ENCODE measurements around the gene ACMSD.
"Not testable (repeated sequence)": the region's sequence is repeated elsewhere in the genome, so short reads cannot be mapped to it uniquely, and the experiment has no call there.

ACMSD gene

DNA sequence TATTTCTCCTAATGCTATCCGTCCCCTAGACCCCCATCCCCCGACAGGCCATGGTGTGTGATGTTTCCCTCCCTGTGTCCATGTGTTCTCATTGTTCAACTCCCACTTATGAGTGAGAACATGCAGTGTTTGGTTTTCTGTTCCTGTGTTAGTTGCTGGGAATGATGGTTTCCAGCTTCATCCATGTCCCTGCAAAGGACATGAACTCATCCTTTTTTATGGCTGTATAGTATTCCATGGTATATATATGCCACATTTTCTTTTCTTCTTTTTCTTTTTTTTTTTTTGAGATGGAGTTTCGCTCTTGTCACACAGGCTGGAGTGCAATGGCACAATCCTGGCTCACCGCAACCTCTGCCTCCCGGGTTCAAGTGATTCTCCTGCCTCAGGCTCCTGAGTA is 9.2 kb downstream of the ACMSD start:
- not testable (repeated sequence) for DNase-seq (ENCODE audit: low read depth in 2 of 2, low spot score in 1 of 2)

DNA sequence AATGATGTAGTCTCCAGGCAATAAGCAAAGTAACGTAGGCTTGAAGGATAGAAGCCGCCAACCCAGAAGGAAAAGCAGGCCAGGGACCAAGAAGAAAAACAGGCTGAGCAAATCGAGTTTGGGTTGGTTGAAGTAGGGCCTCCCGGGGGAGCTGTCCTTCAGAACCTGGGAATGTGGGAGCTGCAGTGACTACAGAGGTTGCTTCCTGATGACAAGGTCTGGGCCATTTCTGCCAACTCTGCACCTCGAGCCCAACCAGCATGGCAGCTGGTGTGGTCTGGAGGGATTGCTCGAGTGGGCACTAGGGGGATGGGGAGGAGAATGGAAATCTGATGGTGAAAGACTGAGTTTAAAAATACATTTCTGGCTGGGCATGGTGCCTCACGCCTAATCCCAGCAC is 14.1 kb downstream of the ACMSD start:
- DNase-seq (ENCODE audit: low read depth in 2 of 2, low spot score in 1 of 2): no peak

DNA sequence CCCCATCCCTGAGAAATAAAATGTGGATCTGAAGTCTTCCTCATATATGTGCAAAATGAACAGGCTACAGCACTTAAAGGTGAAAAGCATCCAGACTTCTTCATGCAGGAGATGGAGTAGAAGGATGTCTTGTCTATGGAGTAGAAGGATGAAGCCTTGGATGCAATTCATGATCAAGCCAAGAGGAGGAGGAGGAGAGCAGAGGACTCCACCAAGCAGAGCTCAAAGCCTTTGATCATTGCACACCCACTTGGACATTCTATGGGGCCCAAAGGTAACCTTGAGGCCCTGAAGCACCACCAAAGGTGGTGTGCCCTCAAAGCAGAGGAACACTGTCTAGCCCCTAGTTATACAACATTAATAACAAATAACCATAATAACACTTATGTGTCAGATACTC is 17.3 kb downstream of the ACMSD start:
- DNase-seq (ENCODE audit: low read depth in 2 of 2, low spot score in 1 of 2): no peak

DNA sequence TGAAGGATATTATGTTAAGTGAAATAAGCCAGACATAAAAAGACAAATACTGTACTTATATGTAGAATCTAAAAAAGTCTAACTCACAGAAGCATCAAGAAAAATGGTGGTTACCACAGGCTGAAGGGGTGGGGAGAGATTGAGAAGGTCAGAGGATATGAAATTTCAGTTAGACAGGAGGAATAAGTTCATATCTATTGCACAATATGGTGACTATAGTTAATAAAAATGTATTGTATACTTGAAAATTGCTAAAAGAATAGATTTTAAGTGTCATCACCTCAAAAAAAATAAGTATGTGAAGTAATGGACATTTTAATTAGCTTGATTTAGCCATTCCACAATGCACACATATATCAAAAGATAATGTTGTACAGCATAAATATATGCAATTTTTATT is 19.8 kb downstream of the ACMSD start:
- no peak for DNase-seq (ENCODE audit: low read depth in 2 of 2, low spot score in 1 of 2)

DNA sequence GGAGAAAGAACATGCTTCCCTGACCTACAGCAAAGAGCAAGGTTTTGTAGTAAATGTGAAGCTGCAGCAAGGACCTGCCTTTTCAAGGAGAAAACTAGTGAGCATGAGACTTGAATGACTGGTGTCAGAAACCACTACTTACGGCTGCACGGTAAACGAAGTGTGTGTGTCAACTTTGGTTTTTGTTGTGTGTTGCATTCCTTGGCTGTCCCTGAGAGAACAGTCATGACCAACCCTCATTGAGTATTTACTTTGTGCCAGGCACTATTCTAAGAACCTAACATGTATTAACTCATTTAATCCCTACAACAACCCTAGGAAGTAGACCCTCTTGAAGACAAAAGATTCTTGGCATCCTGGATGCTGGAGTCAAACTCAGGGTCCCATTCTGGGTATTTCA is 22.8 kb downstream of the ACMSD start:
- DNase-seq (ENCODE audit: low read depth in 2 of 2, low spot score in 1 of 2): no peak

DNA sequence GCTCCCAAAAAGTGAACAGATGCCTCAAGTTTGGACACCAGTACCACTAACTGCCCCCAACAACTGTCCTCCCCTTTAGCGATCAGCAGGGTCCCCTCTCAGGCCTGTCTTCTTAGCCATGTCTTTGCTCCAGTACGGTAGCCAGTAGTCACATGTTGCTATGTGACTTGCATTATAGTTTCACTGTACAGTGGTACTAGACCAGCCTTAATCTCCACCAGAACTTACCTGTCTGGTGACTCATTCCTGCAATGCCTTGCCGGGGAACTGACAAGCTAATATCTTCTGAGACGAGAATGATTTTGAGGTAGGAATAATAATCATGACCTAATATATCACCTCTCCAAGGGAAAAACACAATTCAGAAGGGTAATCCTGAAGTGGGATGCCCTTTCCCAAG is 23.7 kb downstream of the ACMSD start:
- no peak for DNase-seq (ENCODE audit: low read depth in 2 of 2, low spot score in 1 of 2)

DNA sequence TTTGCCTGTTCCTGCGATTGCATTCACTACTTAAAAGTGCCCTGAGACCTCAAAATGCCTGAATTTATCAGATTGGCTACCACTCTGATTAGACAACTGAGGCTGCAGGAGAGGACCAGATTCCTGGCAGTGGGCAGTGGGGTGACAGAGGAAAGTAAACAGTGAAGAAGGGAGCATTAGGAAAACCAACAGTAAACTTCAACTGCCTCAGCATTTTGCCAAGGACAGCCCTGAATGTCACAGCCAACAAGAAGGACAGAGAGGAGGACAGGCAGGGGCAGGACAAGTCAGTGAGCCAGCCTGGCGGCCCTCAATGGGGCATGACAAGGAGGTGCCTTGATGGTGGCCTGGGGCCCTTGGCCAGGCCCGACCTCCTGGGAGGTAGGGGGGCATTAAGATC is 24.3 kb downstream of the ACMSD start:
- no peak for DNase-seq (ENCODE audit: low read depth in 2 of 2, low spot score in 1 of 2)

DNA sequence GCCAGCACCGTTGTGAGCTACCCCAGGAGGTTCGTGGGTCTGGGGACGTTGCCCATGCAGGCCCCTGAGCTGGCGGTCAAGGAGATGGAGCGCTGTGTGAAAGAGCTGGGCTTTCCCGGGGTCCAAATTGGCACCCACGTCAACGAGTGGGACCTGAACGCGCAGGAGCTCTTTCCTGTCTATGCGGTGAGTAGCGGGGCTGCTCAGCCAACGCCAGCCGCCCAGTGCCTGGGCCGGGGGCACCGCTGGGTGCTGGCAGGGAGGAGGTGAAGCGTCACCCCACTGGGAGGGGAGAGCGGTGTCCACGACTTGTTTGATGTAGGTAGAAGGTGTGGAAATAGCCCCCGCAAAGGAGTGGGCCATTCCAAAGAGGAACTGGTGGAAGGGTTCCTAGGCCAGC is 25.0 kb downstream of the ACMSD start:
- DNase-seq (ENCODE audit: low read depth in 2 of 2, low spot score in 1 of 2): no peak

DNA sequence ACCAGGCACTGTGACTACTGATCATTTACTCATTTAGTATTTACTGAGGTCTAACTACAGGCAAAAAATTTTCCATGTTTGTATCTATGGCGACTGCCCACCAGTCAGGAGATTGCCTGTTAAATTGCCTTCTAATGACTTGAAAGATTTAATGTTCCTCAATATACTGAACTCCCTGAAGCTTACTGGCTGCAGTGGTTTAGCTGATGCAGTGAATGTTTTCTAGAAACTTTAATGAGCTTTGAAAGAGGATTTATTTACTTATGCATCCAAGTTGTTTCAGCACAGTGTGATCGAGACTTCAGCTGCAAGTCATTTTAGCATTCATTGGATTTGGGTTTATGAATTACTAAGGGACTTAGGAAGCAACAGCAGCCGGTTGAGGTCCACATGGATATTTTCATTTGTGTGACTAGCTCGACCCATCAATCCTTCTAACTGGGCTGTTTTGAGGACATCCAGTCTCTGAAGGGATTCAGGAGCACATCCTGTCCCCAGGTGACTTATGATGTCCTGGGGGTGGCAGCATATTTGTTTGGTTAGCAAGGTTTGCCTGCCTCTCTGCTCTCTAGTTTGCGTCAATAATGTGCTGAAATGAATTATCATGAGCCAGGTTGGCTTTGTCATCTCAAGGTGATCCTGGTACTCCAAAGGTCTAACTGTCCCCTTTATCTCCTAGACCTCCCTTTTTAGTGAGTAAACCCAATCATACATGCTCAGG is 26.8 kb downstream of the ACMSD start:
- DNase-seq (ENCODE audit: low read depth in 2 of 2, low spot score in 1 of 2): no peak

DNA sequence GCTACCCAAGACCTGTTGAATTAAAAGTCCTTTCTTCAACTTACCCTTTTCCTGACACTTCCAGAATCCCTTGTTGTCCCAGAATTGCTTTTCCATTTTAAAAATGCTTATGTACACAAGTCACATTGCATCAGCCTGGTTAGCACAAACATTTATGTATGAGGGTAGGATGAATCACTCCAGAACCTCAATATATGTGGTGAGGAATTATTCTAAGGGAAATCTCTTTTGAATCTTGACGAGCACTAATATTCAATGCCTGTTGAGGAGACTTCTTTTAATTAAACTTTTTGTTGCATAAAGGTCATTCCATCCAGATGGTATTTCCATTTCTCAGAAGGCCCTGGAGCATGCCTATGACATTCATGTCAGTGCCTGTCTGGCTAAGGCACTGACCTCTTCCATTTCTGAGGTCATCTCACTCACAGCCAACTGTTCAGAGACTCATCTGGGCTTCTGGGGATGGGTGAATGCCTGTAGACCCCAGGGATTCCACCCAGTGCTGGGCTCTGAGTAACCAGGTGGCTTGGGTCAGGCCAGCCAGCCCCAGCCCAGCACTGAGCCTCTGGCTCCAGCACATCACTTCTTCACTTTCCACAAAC is 28.2 kb downstream of the ACMSD start:
- DNase-seq (ENCODE audit: low read depth in 2 of 2, low spot score in 1 of 2): no peak

DNA sequence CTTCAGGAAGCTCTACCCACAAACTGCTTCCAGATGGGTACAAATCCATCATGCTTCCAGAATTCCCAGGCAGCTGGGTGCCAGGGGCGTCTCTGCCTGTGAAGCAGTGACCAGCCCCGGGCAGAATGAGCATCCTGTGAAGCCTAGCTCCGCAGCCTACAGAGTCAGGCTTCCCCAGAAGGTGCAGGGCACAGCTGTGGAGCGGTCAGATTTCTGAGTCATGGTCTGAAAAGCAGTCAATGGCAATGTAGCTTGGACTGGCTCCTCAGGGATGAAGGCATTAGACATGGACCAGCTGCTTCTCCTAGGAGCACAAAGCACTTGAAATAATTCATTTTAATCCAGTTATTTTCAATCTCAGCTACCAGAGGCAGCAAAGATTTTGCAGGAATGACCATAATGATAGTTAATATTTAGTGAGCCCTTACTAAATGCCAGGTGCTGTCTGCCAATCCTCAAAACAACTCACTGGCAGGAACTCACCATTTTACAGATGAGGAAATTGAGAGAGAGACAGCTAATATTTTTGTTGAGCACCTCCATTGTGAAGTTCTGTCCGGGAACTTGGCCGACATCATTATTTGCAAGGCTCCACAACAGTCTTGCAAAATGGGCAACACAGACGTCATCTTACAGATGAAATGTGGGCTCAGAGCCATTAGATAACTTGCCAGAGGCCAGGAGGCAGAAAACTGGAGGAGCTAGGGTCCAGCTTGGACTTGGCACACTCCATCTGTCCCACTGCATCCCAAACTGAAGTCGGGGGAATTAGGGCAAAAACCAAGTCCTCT is 31.7 kb downstream of the ACMSD start:
- DNase-seq (ENCODE audit: low read depth in 2 of 2, low spot score in 1 of 2): no peak

DNA sequence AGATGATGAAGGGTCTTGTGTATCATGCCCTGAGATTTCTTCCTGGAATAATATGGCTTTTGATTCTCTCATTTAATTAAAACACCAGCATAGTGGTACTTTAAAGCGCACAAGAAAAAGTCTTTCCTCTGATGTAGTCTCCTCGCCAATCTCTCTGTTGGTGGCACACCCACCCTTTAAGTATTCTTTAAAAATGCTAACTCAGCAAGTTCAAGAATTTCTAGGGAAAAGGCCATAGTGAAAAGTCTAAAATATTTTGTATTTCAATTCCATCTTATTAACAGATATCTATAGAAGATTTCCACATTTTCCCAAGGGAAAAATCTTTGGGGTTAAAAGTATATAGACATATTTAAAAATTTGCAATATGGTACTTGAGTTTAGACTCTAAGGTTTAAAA is 34.7 kb downstream of the ACMSD start:
- DNase-seq (ENCODE audit: low read depth in 2 of 2, low spot score in 1 of 2): no peak

DNA sequence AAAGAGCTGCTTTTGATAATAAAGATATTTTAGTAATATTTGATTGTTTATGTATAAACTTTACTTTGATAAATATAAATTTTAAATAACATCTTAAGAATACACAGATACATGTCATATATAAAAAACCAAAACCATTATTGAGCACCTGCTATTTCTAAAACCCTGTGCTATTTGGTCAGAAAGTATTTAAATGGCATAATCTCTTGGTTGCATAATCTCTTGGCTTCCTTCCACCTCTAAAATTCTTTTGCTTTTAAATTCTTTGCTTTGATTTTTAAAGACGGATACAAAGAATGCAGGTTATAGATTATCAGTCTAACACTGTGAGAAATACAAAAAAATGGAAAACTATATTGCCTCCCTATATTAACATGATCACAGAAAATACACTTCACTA is 36.9 kb downstream of the ACMSD start:
- no peak for DNase-seq (ENCODE audit: low read depth in 2 of 2, low spot score in 1 of 2)

DNA sequence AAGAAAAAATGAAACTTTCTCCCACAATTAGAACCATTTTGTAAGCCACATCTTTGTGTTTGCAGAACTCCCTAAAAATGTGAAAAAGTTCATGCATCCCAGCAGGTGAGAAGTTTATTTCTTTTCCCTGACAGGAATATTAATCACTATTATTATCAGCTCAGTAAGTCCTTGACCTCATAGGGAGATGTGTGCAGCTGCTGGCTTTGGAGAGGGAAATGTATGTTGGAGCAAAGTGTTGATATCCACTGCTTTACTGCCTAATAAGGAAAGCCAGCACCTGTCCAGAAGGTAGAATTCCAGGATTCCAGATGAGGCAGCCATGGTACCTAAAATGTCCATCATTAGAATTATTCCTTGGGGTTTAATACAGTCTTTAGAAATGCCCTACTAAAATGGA is 44.4 kb downstream of the ACMSD start:
- no peak for DNase-seq (ENCODE audit: low read depth in 2 of 2, low spot score in 1 of 2)

DNA sequence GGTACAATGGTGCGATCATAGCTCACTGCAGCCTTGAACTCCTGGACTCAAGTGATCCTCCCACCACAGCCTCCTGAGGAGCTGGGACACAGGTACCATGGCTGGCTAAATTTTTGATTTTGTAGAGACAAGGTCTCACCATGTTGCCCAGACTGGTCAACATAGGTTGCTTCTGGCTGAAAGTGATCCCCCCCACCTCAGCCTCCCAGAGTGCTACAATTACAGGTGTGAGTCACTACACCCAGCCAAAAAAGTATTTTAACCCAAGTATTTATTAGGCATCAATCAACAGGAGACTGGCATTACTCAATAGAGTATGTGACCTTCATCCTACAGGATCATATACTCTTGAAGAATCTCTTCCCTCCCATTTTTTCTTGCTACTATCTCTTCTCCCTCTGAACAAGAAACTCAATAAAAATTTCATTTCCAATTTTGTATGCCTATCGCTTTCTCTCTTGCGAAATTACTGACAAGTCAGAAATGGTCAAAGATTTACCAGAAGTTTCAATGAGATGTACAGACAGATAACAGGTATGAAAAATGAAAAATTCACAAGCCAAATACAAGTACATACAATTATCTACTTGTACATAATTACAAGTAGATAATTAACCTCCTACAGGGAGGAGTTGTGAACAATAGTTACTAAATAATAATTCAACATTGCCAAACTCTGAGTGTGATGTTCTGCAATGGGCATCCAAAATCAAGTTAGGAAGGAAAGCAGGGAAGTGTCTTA is 45.3 kb downstream of the ACMSD start:
- no peak for DNase-seq (ENCODE audit: low read depth in 2 of 2, low spot score in 1 of 2)

DNA sequence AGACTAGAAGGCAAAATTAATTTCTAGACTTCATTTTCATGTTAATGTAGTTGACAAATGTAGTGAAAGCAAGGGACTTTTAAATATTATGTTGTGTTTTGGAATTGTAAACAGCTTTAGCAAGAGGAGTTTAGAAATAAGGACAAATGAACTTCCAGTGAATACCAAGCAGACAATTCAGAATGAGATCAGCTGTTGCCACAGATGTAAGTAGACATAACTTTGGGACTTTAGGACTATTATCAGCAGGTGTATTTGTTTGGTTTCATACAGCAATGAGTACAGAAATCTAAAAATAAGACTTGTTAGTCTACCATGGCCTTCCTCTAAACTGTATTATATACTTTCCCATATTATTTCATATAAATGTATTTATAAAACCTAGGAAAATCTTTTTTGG is 46.0 kb downstream of the ACMSD start:
- DNase-seq (ENCODE audit: low read depth in 2 of 2, low spot score in 1 of 2): no peak

DNA sequence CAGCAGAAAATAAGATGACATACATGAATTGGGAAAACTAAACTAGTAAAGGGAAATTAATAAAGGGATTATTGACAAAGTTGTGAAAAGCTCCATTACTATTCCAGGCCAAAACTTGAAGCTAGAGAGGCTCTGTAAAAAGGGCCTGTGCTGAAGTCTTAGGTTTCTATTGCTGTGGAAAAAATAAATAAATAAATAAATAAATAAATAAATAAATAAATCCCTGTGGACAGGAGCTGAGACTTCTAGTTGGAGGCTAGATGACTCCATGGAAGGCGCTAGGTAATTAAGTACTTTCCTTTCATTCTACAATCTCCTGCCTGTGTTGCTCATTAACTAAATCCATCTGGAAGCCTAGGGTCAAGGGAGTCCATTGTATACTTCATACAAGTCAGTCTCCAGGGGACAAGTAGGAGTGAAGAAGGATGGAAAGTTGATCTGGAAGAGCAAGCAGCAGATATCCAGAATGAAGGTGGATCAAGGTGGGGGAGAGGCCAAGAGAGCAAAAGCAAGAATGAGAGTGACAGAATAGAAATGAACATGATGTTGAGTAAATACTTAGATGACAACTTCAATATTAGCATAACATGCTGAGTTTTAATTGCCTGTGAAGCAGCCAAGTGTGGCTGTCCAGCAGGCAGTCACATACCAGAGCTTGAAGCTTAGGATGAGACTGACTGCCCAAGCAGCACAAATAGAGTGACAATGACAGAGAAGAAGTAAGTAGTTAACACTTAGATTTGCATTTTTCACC is 54.0 kb downstream of the ACMSD start:
- DNase-seq (ENCODE audit: low read depth in 2 of 2, low spot score in 1 of 2): no peak

DNA sequence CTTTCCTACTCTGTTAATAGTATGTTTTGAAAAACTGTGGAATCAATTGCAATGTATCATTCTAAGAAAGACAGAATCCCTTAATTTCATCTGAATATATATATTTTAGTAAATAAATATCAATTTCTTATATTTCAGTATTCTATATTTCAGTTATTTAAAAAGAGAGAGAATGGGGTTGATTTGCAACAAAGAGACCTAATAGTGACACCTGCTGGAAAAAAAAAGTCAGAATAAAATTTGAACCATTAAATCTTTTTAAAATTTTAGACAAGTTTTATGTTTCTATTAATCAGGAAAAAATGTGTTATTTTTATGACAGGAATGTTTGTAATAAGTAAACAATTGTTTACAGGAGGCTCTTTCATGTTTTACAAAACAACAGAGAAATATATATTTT is 59.5 kb downstream of the ACMSD start:
- DNase-seq (ENCODE audit: low read depth in 2 of 2, low spot score in 1 of 2): no peak

DNA sequence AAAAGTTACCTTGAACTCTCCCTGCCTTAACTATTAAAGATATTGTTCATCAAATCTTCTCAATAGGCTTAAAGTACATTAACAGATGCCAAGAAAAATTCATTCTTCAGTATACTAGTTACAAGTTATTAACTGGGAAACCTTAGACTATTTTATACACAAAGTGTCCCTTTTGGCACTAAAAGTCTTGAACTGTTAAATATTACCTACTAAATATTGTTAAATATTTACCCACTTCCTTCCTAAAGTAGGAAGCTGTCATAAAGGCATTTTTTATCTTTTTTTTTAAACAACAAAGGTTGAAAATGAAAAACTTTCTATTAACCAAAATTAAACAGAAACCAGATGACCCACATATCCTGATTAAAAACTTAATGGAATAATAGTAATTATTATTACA is 60.8 kb downstream of the ACMSD start:
- DNase-seq (ENCODE audit: low read depth in 2 of 2, low spot score in 1 of 2): no peak

DNA sequence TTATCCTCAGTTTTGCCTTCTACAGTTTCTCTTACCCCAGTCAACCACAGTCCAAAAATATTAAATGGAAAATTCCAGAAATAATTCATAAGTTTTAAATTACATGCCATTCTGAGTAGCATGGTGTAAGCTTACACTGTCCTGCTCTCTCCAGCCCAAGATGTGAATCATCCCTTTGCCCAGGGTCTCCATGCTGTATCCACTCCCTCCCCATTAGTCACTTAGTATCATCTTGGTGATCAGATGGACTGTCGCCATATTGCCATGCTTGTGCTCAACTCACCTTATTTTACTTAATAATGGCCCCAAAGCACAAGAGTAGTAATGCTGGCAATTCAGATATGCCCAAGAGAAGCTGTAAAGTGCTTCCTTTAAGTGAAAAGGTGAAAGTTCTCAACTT is 61.7 kb downstream of the ACMSD start:
- no peak for DNase-seq (ENCODE audit: low read depth in 2 of 2, low spot score in 1 of 2)

DNA sequence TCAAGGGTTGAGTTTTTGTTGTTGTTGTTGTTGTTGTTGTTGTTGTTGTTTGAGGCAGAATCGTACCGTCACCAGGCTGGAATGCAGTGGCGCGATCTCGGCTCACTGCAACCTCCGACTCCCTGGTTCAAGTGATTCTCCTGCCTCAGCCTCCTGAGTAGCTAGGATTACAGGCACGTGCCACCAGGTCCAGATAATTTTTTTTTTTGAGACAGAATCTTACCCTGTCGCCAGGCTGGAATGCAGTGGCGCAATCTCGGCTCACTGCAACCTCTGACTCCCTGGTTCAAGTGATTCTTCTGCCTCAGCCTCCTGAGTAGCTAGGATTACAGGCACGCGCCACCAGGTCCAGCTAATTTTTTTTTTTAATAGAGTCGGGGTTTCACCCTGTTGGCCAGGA is 65.3 kb downstream of the ACMSD start:
- DNase-seq (ENCODE audit: low read depth in 2 of 2, low spot score in 1 of 2): not testable (repeated sequence)
